HEK293 (cell line): ENCODE measurements around the gene ABCA2.
A peak's percentile ranks its signal among the peaks of the same experiment; 100 is the strongest.

Experiments used
- KLF17 ChIP-seq: fragments of 450-650 bp; formaldehyde crosslinking; IDR thresholded peaks from 2 replicates; pipeline ENCODE4 v1.5.1; 2016; ENCODE audit warnings: missing biosample characterization, missing genetic modification characterization
- PATZ1 ChIP-seq: fragments of 450-650 bp; formaldehyde crosslinking; IDR thresholded peaks from 2 replicates; pipeline ENCODE4 v1.5.1; 2016; ENCODE audit warnings: missing biosample characterization, missing genetic modification characterization
- SP2 ChIP-seq: fragments of 450-650 bp; formaldehyde crosslinking; IDR thresholded peaks from 2 replicates; pipeline ENCODE4 v1.5.1; 2016; ENCODE audit warnings: missing biosample characterization, missing genetic modification characterization
- ZNF121 ChIP-seq: fragments of 450-650 bp; formaldehyde crosslinking; IDR thresholded peaks from 2 replicates; pipeline ENCODE4 v1.5.1; 2016; ENCODE audit warnings: missing biosample characterization, missing genetic modification characterization
- TF ChIP-seq, protein P1 (sequence below): fragments of 450-650 bp; formaldehyde crosslinking; IDR thresholded peaks from 2 replicates; pipeline ENCODE4 v1.5.1; 2016; ENCODE audit warnings: missing biosample characterization, missing genetic modification characterization
- TF ChIP-seq, protein P2 (sequence below): fragments of 450-650 bp; formaldehyde crosslinking; IDR thresholded peaks from 2 replicates; pipeline ENCODE4 v1.5.1; 2016; ENCODE audit warnings: missing biosample characterization, missing genetic modification characterization

DNA sequence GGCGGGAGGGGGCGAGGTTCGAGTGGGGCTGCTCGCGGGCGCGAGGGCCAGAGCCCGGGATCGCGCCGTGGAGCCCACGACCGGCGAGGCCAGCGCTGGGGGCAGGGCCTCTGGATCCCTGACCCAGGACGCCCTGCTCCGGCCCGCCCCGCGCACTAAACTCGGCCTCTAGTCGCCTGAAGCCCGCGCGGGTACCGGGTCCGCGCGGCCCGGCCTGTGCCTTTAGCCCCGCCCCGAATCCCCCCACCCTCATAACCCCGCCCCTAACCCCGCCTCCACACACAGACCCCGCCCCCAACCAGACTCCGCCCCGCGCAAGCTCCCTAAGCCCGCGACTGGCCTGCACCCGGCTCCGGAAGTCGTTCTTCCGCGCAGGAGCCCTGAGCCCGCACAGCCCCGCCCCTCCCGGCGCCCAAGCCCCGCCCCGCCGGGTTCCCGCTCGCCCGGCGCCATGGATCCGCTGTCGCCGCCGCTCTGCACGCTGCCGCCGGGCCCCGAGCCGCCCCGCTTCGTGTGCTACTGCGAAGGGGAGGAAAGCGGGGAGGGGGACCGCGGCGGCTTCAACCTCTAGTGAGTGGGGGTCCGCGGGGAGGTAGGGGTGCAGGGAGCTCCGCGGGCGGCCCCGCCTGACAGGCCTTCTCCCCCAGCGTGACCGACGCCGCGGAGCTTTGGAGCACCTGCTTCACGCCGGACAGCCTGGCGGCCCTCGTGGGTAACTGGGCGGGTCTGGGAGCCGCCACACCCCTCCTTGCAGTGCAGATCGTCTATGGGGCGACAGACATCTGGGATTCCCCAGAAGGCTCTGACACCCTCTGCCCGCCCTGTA, 35.8 kb downstream of the ABCA2 start, which contains the start of gene PAXX:
- TF ChIP-seq PATZ1 (tag by site-specific recombination) (peak; percentile 68; the same call in 1 of the 2 replicates), ZNF121 (tag by site-specific recombination) (no peak), SP2 (peak; percentile 71), KLF17 (tag by site-specific recombination) (peak; percentile 69)
- TF ChIP-seq, protein P1, sequence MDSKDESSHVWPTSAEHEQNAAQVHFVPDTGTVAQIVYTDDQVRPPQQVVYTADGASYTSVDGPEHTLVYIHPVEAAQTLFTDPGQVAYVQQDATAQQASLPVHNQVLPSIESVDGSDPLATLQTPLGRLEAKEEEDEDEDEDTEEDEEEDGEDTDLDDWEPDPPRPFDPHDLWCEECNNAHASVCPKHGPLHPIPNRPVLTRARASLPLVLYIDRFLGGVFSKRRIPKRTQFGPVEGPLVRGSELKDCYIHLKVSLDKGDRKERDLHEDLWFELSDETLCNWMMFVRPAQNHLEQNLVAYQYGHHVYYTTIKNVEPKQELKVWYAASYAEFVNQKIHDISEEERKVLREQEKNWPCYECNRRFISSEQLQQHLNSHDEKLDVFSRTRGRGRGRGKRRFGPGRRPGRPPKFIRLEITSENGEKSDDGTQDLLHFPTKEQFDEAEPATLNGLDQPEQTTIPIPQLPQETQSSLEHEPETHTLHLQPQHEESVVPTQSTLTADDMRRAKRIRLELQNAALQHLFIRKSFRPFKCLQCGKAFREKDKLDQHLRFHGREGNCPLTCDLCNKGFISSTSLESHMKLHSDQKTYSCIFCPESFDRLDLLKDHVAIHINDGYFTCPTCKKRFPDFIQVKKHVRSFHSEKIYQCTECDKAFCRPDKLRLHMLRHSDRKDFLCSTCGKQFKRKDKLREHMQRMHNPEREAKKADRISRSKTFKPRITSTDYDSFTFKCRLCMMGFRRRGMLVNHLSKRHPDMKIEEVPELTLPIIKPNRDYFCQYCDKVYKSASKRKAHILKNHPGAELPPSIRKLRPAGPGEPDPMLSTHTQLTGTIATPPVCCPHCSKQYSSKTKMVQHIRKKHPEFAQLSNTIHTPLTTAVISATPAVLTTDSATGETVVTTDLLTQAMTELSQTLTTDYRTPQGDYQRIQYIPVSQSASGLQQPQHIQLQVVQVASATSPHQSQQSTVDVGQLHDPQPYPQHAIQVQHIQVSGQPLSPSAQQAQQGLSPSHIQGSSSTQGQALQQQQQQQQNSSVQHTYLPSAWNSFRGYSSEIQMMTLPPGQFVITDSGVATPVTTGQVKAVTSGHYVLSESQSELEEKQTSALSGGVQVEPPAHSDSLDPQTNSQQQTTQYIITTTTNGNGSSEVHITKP, result no peak; the same call in 1 of the 2 replicates
- TF ChIP-seq, protein P2, sequence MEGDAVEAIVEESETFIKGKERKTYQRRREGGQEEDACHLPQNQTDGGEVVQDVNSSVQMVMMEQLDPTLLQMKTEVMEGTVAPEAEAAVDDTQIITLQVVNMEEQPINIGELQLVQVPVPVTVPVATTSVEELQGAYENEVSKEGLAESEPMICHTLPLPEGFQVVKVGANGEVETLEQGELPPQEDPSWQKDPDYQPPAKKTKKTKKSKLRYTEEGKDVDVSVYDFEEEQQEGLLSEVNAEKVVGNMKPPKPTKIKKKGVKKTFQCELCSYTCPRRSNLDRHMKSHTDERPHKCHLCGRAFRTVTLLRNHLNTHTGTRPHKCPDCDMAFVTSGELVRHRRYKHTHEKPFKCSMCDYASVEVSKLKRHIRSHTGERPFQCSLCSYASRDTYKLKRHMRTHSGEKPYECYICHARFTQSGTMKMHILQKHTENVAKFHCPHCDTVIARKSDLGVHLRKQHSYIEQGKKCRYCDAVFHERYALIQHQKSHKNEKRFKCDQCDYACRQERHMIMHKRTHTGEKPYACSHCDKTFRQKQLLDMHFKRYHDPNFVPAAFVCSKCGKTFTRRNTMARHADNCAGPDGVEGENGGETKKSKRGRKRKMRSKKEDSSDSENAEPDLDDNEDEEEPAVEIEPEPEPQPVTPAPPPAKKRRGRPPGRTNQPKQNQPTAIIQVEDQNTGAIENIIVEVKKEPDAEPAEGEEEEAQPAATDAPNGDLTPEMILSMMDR (tag by site-specific recombination), result peak; percentile 33; the same call in 1 of the 2 replicates
